ENCODE data around the gene PDE4D.

The PDE4D gene

DNA sequence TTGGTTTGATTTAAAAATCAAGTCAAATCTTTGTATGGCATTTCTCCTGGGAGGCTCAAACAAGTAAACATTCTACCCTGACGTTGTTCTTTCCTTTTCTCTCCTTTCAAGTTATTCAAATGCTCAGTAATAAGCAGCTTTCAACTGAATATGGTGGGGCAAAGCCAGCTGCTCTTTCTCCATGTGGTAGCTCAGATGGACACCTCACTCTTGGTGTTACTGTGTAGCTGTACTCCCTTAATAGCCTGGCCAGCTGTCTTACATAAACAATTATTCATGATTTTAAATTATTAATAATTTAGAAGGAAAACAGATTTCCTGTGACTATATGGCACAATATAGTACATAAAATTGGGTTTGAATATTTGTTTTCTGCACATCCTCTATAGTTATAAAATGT lies 165.2 kb downstream of the PDE4D start:
- TF ChIP-seq, protein P1, sequence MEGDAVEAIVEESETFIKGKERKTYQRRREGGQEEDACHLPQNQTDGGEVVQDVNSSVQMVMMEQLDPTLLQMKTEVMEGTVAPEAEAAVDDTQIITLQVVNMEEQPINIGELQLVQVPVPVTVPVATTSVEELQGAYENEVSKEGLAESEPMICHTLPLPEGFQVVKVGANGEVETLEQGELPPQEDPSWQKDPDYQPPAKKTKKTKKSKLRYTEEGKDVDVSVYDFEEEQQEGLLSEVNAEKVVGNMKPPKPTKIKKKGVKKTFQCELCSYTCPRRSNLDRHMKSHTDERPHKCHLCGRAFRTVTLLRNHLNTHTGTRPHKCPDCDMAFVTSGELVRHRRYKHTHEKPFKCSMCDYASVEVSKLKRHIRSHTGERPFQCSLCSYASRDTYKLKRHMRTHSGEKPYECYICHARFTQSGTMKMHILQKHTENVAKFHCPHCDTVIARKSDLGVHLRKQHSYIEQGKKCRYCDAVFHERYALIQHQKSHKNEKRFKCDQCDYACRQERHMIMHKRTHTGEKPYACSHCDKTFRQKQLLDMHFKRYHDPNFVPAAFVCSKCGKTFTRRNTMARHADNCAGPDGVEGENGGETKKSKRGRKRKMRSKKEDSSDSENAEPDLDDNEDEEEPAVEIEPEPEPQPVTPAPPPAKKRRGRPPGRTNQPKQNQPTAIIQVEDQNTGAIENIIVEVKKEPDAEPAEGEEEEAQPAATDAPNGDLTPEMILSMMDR (IDR thresholded peaks at IDR 0.05; ENCODE audit: low read depth, low read length) = no peak
- no peak for DNase-seq
- no peak overlapping the region for H3K4me3 ChIP-seq (ENCODE audit: low read depth, low read length)
- no peaks in the 10 kb centered on the region for H3K4me1 ChIP-seq
- no peaks in the 10 kb centered on the region for H3K36me3 ChIP-seq
- H3K27me3 ChIP-seq = no peaks in the 10 kb centered on the region
- no peaks in the 10 kb centered on the region for H3K9me3 ChIP-seq

DNA sequence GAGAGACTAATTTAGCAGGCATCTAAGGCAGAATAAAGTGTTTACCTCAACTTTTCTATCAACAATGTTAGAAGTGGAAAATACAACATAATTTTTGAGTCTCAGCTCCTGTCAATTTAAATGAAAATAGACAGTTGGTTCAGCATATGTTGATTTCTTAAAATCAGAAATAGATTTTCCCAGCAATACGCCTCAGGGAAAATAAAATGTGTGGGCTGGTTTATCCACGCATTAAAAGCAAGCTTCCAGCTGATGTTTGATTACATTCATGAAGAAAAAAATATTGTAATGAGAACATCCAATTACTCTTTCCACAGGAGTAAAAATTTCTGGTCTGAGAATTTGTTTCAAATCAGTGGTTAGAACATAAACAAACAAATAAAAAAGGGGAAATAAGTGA lies 166.3 kb downstream of the PDE4D start:
- Histone ChIP-seq H3K36me3 (no peaks in the 10 kb centered on the region), H3K9me3 (no peaks in the 10 kb centered on the region), H3K4me3 (ENCODE audit: low read depth, low read length) (no peak overlapping the region), H3K27me3 (no peaks in the 10 kb centered on the region), H3K4me1 (no peaks in the 10 kb centered on the region)
- no peak for DNase-seq
- TF ChIP-seq, protein P1 (IDR thresholded peaks at IDR 0.05; ENCODE audit: low read depth, low read length) = no peak

DNA sequence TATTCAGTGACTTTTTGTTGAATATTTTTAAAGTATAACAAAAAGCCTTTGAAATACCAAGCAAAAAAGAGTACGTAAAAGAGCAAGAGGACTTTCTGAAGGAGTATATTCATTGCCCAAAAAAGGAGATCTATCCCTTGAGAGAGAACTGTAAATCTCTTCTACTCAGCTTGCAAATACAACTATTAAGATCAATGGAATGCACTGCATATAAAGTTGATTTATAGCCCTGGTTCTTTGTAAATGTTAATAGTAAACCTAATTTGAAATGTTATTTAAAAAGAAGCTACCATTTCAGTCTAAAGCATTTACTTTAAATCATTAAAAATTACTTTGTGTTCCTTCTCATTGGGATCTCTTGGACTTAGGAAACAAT lies 168.1 kb downstream of the PDE4D start:
- no peaks in the 10 kb centered on the region for H3K27me3 ChIP-seq
- TF ChIP-seq, protein P1 (IDR thresholded peaks at IDR 0.05; ENCODE audit: low read depth, low read length) = no peak
- no peak for DNase-seq
- no peak overlapping the region for H3K4me3 ChIP-seq (ENCODE audit: low read depth, low read length)
- no peaks in the 10 kb centered on the region for H3K36me3 ChIP-seq
- no peaks in the 10 kb centered on the region for H3K9me3 ChIP-seq
- H3K4me1 ChIP-seq = no peaks in the 10 kb centered on the region

DNA sequence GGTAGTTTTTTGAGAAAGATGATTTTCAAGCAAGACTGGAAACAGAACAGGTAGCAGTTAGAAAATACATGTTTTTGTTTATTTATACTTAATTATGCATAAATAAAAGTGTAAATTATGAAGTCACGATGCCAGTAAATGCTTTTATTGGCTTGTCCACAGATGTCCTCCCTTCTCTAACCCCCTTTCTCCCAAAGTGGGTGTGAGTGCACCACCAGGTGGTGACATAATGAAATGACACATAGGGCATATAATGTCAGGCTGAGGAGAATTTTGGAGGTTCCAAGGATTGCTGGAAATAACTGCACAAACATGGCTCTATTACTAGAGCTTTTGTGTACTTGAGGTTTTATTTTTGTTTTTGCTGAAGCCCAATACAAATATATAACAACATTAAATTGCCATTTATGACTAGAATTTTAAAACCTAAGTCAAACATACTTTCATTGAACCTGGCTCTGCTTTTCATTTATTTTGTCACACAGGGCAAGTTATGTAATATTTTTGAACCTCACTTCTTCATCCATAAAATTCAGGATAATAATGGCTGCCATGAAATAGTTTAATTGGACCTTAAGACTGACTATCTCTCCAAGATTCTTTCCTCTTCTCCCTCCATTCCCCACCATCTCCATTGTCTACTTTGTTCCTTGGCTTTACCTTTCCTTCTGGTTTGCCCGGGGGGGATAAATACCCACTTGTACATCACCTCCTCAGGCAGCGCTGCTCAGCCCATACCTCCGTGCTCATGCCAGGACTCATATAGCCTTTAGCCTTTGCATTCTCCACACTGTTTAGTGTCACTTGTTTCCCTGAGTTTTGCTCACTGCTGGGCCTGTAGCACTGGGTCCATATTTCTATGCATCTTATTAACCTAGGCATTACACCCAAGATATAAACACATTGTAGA lies 168.8 kb downstream of the PDE4D start:
- TF ChIP-seq, protein P1 (IDR thresholded peaks at IDR 0.05; ENCODE audit: low read depth, low read length) = peak; percentile 93
- H3K4me3 ChIP-seq (ENCODE audit: low read depth, low read length) = no peak overlapping the region
- H3K27me3 ChIP-seq = no peaks in the 10 kb centered on the region
- H3K4me1 ChIP-seq = no peaks in the 10 kb centered on the region
- DNase-seq = peak; percentile 71
- H3K9me3 ChIP-seq = no peaks in the 10 kb centered on the region
- H3K36me3 ChIP-seq = no peaks in the 10 kb centered on the region

DNA sequence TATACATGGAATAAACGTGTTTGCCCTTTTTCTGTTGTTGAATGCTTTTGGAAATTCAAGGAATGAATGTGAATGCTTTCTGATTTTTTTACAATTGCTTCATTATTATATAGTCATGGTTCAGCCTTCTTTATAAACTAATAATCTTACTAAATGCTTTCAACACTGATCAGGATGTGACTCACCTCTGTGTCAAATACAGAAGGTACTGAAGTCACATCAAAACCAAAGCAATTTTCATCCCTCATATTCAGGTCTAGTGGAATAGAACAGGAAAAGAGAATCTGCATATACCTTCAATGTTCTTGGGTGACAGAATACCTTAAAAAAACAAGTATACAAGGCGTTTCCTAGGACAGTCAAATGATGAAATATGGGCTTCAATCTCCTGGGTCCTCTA lies 170.7 kb downstream of the PDE4D start:
- no peak for DNase-seq
- H3K36me3 ChIP-seq = no peaks in the 10 kb centered on the region
- TF ChIP-seq, protein P1 (IDR thresholded peaks at IDR 0.05; ENCODE audit: low read depth, low read length) = no peak
- H3K9me3 ChIP-seq = no peaks in the 10 kb centered on the region
- no peaks in the 10 kb centered on the region for H3K4me1 ChIP-seq
- no peak overlapping the region for H3K4me3 ChIP-seq (ENCODE audit: low read depth, low read length)
- H3K27me3 ChIP-seq = no peaks in the 10 kb centered on the region

DNA sequence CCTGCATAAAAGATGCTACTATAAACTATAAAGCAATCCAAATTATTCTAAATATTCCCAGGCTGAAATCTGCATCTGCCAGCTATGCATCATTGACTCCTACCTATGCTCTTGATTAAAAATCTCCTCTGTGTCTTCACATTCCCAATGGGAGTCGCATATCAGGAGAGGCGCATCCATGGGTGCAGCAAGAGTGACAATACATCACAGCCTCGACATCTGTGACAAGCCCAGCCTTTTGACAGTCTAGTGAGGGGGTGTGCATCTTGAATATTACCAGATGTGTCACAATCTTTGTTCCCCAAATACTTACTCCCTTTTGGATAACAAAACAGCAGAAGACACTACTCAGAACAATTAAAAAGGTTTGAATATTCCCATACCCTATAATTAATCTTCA lies 171.8 kb downstream of the PDE4D start:
- Histone ChIP-seq H3K27me3 (no peaks in the 10 kb centered on the region), H3K4me1 (no peaks in the 10 kb centered on the region), H3K9me3 (no peaks in the 10 kb centered on the region), H3K4me3 (ENCODE audit: low read depth, low read length) (no peak overlapping the region), H3K36me3 (no peaks in the 10 kb centered on the region)
- TF ChIP-seq, protein P1 (IDR thresholded peaks at IDR 0.05; ENCODE audit: low read depth, low read length) = no peak
- DNase-seq = no peak

All from BE2C (cell line).